ENCODE measurements around the gene MSI2.

Gene MSI2

GRCh38 chr17:57451191-57451590, 194.9 kb downstream of the MSI2 start:
- TF ChIP-seq FOXM1 (IDR thresholded peaks at IDR 0.05; ENCODE audit: borderline replicate concordance, low read depth) (no peak), EGR1 (IDR thresholded peaks at IDR 0.05) (no peak), CREB1 (IDR thresholded peaks at IDR 0.05; ENCODE audit: low read depth) (no peak), REST (IDR thresholded peaks at IDR 0.05; ENCODE audit: low read depth) (no peak), EP300 (IDR thresholded peaks at IDR 0.05; ENCODE audit: borderline replicate concordance) (no peak), TEAD4 (IDR thresholded peaks at IDR 0.05) (no peak), NFIC (IDR thresholded peaks at IDR 0.05) (no peak), TCF12 (IDR thresholded peaks at IDR 0.05; ENCODE audit: low read depth) (no peak), YY1 (IDR thresholded peaks at IDR 0.05; ENCODE audit: low read depth) (no peak), RAD21 (IDR thresholded peaks at IDR 0.05; ENCODE audit: low read depth) (no peak), USF1 (IDR thresholded peaks at IDR 0.05) (no peak), ZBTB7A (IDR thresholded peaks at IDR 0.05; ENCODE audit: low read depth) (no peak), CEBPB (IDR thresholded peaks at IDR 0.05) (no peak), TAF1 (IDR thresholded peaks at IDR 0.05; ENCODE audit: low read depth) (no peak)
- TF ChIP-seq, protein P1, sequence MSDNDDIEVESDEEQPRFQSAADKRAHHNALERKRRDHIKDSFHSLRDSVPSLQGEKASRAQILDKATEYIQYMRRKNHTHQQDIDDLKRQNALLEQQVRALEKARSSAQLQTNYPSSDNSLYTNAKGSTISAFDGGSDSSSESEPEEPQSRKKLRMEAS (IDR thresholded peaks at IDR 0.05): no peak

DNA sequence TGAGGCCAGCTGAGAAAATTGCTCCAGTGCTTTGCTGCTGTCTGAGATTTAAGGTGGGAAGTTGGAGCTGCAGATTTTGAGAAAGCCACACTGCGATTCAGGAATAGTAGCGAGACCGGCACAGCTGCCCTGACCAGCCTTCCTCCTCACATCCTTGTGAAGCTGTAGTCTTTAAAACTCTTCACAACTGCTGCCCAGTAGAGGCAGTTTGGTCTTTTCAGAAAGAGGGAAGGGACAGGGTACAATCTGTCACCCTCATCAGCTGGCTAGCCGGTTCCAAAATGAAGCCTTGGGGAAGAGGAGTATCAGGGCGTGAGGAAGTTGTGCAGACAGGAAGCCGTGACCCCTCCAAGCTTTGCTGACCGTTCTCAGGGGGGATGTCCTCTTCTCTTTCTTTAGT, 195.3 kb downstream of the MSI2 start:
- TF ChIP-seq CEBPB (IDR thresholded peaks at IDR 0.05) (no peak), ZBTB7A (IDR thresholded peaks at IDR 0.05; ENCODE audit: low read depth) (no peak), REST (IDR thresholded peaks at IDR 0.05; ENCODE audit: low read depth) (no peak), TEAD4 (IDR thresholded peaks at IDR 0.05) (no peak), YY1 (IDR thresholded peaks at IDR 0.05; ENCODE audit: low read depth) (no peak), EP300 (IDR thresholded peaks at IDR 0.05; ENCODE audit: borderline replicate concordance) (no peak), NFIC (IDR thresholded peaks at IDR 0.05) (no peak), TAF1 (IDR thresholded peaks at IDR 0.05; ENCODE audit: low read depth) (no peak), CREB1 (IDR thresholded peaks at IDR 0.05; ENCODE audit: low read depth) (no peak), TCF12 (IDR thresholded peaks at IDR 0.05; ENCODE audit: low read depth) (no peak), USF1 (IDR thresholded peaks at IDR 0.05) (no peak), EGR1 (IDR thresholded peaks at IDR 0.05) (no peak), FOXM1 (IDR thresholded peaks at IDR 0.05; ENCODE audit: borderline replicate concordance, low read depth) (no peak), RAD21 (IDR thresholded peaks at IDR 0.05; ENCODE audit: low read depth) (no peak)
- TF ChIP-seq, protein P1 (IDR thresholded peaks at IDR 0.05): no peak

DNA sequence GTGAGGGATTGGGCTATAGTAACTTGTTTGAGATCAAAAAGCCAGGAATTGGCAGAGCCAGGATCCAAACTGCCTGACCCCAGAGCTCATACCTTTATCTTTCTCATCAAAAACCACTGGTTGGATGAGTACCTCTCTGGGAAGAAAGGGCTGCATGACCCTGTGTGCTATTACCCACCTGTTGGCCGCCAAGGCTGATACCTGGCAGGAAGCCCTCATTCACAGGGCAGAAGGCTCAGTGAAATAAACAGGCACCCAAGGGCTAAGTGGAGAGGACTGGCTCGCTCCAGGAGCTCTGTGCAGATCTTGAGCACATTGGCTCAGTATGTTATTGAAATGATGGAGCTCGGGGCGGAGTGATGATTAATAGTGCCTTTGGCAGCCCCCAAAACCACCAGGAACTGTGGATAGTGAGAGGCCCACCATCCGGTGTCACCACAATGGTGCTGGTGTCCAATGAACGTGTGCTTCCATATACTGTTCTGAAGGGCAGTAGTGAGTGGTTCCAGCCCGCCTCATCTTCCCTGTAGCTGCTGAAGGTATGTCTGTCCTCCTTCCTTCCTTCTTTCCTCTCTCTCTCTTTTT, 197.6 kb downstream of the MSI2 start:
- TF ChIP-seq FOXM1 (IDR thresholded peaks at IDR 0.05; ENCODE audit: borderline replicate concordance, low read depth) (no peak), REST (IDR thresholded peaks at IDR 0.05; ENCODE audit: low read depth) (no peak), NFIC (IDR thresholded peaks at IDR 0.05) (no peak), TCF12 (IDR thresholded peaks at IDR 0.05; ENCODE audit: low read depth) (no peak), EP300 (IDR thresholded peaks at IDR 0.05; ENCODE audit: borderline replicate concordance) (no peak), YY1 (IDR thresholded peaks at IDR 0.05; ENCODE audit: low read depth) (no peak), CEBPB (IDR thresholded peaks at IDR 0.05) (no peak), CREB1 (IDR thresholded peaks at IDR 0.05; ENCODE audit: low read depth) (no peak), TAF1 (IDR thresholded peaks at IDR 0.05; ENCODE audit: low read depth) (no peak), TEAD4 (IDR thresholded peaks at IDR 0.05) (no peak), RAD21 (IDR thresholded peaks at IDR 0.05; ENCODE audit: low read depth) (no peak), USF1 (IDR thresholded peaks at IDR 0.05) (no peak), EGR1 (IDR thresholded peaks at IDR 0.05) (no peak), ZBTB7A (IDR thresholded peaks at IDR 0.05; ENCODE audit: low read depth) (no peak)
- TF ChIP-seq, protein P1 (IDR thresholded peaks at IDR 0.05): no peak

Data from Ishikawa (cell line).